Body of pancreas (tissue), 4 donors: Measurements from ENCODE around the gene SLC16A8.

Experiments
- POLR2A ChIP-seq, 3 donors: fragments of 450-650 bp; IDR thresholded peaks; one replicate each; pipeline ENCODE4 v1.6.1; 2016; ENCODE audit warnings: antibody characterized with exemption in 3 of 3, mild to moderate bottlenecking in 2 of 3
- TF ChIP-seq, protein P1 (sequence below), 7 experiments: fragments of 450-650 bp in 4 of 7; fragments of 200-600 bp in 3 of 7; sonication (generic) in 3 of 7; IDR thresholded peaks; one replicate each; pipeline ENCODE4 v1.5.1; 2016 to 2019; ENCODE audit warnings: antibody characterized with exemption in 7 of 7

DNA sequence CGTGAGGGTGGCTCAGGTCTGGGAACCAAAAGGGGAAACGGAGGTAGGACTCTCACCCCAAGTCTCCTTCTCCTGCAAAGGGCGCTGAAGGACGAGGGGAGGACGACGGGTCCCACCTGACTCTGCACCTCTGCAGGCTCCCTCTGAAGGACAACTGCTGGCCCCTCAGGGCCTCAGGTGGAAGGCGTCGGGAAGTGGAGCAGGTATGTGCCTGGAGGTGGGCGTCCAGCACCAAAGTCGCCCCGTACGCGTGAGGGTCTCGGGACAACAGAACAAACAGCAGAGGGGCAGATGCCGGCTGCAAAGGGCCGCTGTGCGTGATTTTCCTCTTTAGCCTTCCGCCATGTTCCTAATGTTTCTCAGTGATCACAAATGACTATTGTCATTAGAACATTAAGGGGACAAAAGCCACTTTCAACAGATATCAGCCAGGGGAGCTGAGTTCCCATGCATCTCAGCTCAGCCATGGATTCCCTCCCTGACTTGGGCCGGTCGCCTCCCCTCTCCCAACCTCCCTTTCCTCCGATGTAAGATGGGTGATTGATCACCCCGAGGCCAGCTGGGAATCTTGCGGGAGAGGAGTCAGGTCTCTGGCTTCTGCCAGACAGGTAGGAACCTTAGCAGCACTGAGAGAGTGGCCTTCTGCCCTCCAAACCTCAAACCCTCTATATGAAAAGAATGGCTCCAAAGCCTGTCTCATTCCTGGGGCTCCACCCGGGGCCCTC, 836 bp downstream of the SLC16A8 start:
- TF ChIP-seq, protein P1, sequence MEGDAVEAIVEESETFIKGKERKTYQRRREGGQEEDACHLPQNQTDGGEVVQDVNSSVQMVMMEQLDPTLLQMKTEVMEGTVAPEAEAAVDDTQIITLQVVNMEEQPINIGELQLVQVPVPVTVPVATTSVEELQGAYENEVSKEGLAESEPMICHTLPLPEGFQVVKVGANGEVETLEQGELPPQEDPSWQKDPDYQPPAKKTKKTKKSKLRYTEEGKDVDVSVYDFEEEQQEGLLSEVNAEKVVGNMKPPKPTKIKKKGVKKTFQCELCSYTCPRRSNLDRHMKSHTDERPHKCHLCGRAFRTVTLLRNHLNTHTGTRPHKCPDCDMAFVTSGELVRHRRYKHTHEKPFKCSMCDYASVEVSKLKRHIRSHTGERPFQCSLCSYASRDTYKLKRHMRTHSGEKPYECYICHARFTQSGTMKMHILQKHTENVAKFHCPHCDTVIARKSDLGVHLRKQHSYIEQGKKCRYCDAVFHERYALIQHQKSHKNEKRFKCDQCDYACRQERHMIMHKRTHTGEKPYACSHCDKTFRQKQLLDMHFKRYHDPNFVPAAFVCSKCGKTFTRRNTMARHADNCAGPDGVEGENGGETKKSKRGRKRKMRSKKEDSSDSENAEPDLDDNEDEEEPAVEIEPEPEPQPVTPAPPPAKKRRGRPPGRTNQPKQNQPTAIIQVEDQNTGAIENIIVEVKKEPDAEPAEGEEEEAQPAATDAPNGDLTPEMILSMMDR (IDR thresholded peaks at IDR 0.05) = no peak
- TF ChIP-seq POLR2A (IDR thresholded peaks at IDR 0.05) = no peak
